ENCODE results near the gene SPOCK2. TPM values are rescaled to one million over a fixed set of nuclear protein-coding genes. Genes with fewer than 3 reads are reported as not detected.

SPOCK2 gene
- total RNA-seq, 2 experiments from 2014 or later: 51.9 to 127 TPM

DNA sequence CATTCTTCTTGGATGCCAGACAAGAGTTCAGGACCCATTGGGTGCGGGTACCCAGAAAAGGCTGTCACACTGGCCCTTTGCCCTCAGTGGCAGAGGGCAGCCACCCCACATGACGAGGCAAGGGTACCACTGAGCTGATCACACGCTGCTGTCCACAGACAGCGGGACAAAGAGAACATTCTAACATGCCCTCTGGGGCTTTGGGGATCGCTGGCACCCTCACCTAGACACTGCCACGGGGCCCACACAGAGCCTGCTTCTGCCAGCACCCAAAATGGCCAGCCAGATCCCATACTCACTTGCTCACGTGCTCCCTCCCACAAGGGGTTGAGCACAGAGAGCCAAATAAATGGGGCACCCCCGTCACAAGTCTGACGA, 16.7 kb upstream of the SPOCK2 start:
- no peaks in the 10 kb centered on the region for H3K9me3 Mint-ChIP-seq (ENCODE audit: low read depth)
- no peaks in the 10 kb centered on the region for H3K27me3 Mint-ChIP-seq
- CTCF ChIA-PET: no interaction called here
- no peak for DNase-seq
- H3K4me1 Mint-ChIP-seq: peaks cover 39% of the 10 kb centered on the region
- ATAC-seq: no peak
- peaks cover 24% of the 10 kb centered on the region for H3K36me3 Mint-ChIP-seq
- no peak overlapping the region for H3K27ac Mint-ChIP-seq
- no peak overlapping the region for H3K4me3 Mint-ChIP-seq

DNA sequence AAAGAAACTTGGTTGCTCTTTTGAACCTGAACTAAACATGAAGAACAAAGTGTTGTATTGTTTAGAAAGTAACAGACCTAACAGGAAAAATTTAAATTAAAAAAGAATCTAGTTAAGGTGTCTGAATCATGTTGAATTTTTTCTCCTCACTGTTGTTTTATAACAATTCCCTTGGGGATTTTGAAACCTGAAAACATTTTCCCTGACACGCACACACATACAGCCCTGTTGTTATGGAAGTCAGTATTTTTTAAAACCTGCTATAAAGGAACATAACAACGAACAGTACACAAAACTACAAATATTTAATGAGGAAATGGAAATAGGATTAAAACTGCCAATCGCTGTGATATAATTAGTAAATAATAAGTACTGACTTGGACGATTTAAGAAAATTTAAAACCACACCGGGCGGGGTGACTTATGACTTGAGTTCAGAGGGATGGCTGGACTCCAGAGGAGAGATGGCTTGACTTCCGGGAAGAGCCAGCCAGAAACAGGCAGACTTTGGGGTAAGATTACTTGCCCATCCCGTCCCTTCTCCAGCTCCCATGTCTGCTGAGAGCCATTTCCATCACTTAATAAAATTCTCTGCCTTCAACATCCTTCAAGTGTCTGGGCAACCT, 16.2 kb upstream of the SPOCK2 start:
- peaks cover 24% of the 10 kb centered on the region for H3K36me3 Mint-ChIP-seq
- no peak for DNase-seq
- no peak overlapping the region for H3K27ac Mint-ChIP-seq
- H3K9me3 Mint-ChIP-seq (ENCODE audit: low read depth): no peaks in the 10 kb centered on the region
- H3K4me3 Mint-ChIP-seq: no peak overlapping the region
- no peak for ATAC-seq
- CTCF ChIA-PET: no interaction called here
- H3K4me1 Mint-ChIP-seq: peaks cover 34% of the 10 kb centered on the region
- no peaks in the 10 kb centered on the region for H3K27me3 Mint-ChIP-seq

DNA sequence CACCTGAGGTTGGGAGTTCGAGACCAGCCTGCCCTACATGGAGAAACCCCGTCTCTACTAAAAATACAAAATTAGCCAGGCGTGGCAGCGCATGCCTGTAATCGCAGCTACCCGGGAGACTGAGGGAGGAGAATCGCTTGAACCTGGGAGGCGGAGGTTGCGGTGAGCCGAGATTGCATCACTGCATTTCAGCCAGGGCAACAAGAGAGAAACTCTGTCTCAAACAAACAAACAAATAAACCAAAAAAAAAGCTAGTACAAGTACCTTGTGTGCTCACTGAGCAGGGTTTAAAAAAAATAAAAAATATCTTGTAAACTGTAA, 11.2 kb upstream of the SPOCK2 start:
- no peak overlapping the region for H3K4me3 Mint-ChIP-seq
- H3K9me3 Mint-ChIP-seq (ENCODE audit: low read depth): no peaks in the 10 kb centered on the region
- CTCF ChIA-PET: no interaction called here
- no peaks in the 10 kb centered on the region for H3K27me3 Mint-ChIP-seq
- ATAC-seq (no peak), DNase-seq (no peak)
- H3K4me1 Mint-ChIP-seq: peaks cover 26% of the 10 kb centered on the region
- H3K27ac Mint-ChIP-seq: no peak overlapping the region
- peaks cover 30% of the 10 kb centered on the region for H3K36me3 Mint-ChIP-seq

DNA sequence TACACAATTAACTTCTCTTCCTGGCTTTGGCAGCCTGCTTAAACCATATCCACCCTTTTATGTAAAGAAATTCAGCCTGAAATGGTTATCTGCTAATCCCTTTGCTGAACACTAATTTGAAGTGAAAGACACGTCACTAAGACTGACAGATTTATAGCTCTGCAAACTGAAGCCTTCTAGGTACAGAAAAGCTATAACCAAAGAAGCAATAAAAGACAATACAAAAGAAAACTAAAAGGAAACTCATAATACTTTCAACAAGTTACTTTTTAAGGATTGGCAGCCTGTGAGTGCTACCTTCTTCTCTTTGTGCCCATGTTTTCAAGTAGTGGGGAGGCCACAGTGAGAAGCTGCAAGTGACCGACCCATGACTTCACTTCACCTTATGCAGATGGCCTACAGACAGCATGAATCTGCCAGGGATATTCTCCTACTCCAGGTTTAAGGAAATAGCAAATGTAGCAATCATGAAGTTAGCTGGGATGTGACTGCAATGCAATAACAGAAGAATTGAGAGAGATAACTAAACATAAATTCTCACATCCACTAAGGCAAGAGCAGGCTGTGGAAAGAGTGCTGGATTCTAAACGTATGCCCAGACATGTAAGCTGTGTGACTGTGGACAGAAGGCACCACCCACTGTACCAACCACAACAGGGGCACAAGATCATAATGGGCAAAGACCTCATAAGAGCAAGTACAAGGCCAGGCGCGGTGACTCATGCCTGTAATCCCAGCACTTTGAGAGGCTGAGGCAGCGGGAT, 10.7 kb upstream of the SPOCK2 start:
- no peaks in the 10 kb centered on the region for H3K9me3 Mint-ChIP-seq (ENCODE audit: low read depth)
- CTCF ChIA-PET: interaction anchor here (1.0 kb wide), 1 partner anchor 8 kb away, joined by 3 read pairs; no protein-coding TSS in a partner anchor
- peaks cover 30% of the 10 kb centered on the region for H3K36me3 Mint-ChIP-seq

DNA sequence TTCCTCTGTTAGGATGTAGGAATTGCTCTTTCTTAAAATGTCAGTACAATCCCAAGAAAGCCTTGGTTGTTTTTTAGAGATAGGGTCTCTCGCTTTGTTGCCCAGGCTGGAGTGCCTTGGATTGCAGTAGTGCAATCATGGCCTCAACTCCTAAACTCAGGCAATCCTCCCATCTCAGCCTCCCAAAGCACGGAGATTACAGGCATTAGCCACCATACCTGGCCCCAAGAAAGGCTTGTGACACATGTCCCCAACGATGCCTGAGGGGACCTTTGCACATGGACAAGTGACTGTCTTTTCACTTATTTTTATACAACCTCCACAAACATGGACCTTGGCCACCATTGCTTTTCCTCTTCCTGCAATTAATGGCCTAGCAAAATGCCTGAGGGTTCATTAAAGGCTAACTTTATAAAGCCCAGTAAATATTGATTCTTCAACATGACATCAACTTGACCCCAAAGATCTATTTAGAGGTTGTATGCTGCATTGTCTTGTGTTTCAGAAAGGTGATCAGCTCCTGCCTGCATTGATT, 10.0 kb upstream of the SPOCK2 start:
- ATAC-seq (no peak), DNase-seq (no peak)
- Mint-ChIP-seq H3K4me1 (peaks cover 32% of the 10 kb centered on the region), H3K27me3 (no peaks in the 10 kb centered on the region), H3K27ac (no peak overlapping the region), H3K4me3 (no peak overlapping the region), H3K36me3 (peaks cover 28% of the 10 kb centered on the region), H3K9me3 (ENCODE audit: low read depth) (no peaks in the 10 kb centered on the region)
- CTCF ChIA-PET: interaction anchor here (1.0 kb wide), 1 partner anchor 9 kb away, joined by 3 read pairs; no protein-coding TSS in a partner anchor

More for the DNA sequence above, 10.7 kb upstream of the SPOCK2 start:
- Mint-ChIP-seq H3K4me3 (no peak overlapping the region), H3K27me3 (no peaks in the 10 kb centered on the region), H3K27ac (no peak overlapping the region), H3K4me1 (peaks cover 31% of the 10 kb centered on the region)
- DNase-seq: no peak
- no peak for ATAC-seq

DNA sequence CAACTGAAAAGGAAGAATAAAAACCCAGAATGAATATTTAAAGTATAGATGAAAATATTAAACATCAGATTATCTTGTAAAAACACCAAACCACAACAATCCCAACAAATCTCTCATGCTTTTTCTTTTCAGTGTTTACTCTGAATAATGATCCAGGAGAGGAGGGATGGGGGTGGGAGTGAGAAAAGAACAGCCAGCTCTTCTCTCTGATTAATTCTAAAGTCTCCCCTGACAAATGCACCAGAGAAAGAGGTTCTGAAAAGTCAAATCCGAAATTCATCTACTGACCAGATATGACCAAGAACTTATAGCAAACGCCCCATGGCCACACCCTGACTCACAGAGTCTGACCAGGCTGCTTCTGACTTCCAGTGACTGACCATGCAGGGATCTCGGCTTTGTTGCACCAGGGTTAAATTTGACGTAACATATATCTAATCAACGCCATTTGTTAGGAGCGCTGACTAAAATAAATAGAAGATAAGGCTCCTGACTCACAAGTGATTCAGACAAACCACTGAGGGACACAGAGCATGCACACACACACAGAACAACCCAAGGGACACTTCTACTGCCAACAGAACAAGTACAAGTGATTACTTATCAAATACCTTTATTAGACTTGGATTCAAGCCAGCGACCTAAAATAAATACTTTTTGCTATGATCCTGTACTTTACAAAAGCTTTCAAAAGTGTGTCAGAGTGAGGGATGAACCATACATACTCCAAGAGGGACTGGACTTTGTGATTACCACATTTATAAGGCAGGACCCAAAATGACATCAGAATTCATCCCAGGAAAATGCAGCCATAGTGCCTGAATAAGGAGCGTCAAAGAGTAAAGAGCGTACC, 9.3 kb upstream of the SPOCK2 start:
- no peak for ATAC-seq
- Mint-ChIP-seq H3K27ac (no peak overlapping the region), H3K9me3 (ENCODE audit: low read depth) (no peaks in the 10 kb centered on the region), H3K27me3 (no peaks in the 10 kb centered on the region), H3K4me3 (no peak overlapping the region), H3K36me3 (peaks cover 27% of the 10 kb centered on the region), H3K4me1 (peaks cover 32% of the 10 kb centered on the region)
- no peak for DNase-seq
- CTCF ChIA-PET: no interaction called here

DNA sequence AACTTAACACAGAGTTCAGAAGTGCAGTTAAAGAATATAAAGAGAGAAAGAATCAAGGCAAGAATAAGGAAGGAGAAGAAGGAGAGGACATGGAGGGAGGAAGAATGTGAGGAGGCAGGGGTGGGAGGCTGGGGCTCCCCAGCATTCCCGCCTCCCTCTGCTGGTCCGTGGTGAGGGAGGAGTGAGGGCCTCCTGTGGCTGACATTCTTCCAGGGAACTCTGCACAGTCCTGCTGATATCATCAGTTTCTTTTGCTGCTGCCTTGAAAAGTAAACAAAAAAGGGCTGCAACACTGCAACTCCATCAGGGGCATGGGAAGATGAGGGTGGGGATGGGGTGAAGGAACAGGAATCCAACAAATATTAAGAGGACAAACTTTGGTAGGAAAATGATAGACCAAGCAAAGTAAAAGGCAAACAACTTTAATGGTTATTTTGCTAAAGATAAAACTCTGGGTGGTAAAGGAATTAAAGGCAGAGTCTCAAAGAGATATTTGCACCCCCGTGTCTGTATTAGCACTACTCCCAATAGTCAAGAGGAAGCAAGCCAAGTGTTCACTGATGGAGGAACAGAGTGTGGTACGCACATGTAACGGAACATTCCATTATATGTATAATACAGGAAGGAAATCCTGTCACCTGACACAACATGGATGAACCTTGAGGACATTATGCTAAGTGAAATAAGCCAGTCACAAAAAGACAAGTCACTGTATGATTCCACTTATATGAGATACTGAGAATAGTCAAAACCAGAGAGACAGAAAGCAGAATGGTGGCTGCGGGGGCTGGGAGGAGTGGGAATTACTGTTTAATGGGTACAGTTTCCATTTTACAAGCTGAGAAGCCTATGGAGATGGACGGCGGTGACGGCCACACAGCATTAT, 8.0 kb upstream of the SPOCK2 start:
- Mint-ChIP-seq H3K9me3 (ENCODE audit: low read depth) (no peaks in the 10 kb centered on the region), H3K27me3 (no peaks in the 10 kb centered on the region), H3K36me3 (peaks cover 28% of the 10 kb centered on the region), H3K4me3 (no peak overlapping the region), H3K27ac (no peak overlapping the region), H3K4me1 (peaks cover 34% of the 10 kb centered on the region)
- ATAC-seq (peak; percentile 16), DNase-seq (no peak)
- CTCF ChIA-PET: interaction anchor here (1.0 kb wide), 1 partner anchor 16 kb away, joined by 3 read pairs; no protein-coding TSS in a partner anchor

DNA sequence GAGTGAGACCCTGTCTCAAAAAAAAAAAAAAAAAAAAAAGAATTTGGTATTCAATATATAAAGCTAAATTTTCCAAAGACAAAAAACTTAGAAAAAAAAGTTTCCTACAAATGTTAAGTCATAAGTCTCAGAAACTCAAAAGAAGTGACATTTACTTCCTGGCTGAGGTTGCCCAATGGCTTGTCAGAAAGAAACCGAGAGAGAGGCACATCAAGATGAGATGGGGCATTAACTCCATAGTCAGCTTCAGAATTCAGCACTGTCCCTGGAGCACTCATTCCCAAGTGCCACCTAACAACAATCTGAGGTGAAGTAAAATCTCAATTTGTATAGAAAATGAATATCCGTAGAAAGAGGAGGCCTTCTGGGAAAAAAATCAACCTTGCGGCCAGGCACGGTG, 6.8 kb upstream of the SPOCK2 start:
- Mint-ChIP-seq H3K9me3 (ENCODE audit: low read depth) (no peaks in the 10 kb centered on the region), H3K4me1 (peaks cover 36% of the 10 kb centered on the region), H3K27ac (no peak overlapping the region), H3K36me3 (peaks cover 25% of the 10 kb centered on the region), H3K4me3 (no peak overlapping the region), H3K27me3 (no peaks in the 10 kb centered on the region)
- ATAC-seq (no peak), DNase-seq (peak; percentile 29)
- CTCF ChIA-PET: interaction anchor here (1.0 kb wide), 1 partner anchor 17 kb away, joined by 3 read pairs; no protein-coding TSS in a partner anchor

DNA sequence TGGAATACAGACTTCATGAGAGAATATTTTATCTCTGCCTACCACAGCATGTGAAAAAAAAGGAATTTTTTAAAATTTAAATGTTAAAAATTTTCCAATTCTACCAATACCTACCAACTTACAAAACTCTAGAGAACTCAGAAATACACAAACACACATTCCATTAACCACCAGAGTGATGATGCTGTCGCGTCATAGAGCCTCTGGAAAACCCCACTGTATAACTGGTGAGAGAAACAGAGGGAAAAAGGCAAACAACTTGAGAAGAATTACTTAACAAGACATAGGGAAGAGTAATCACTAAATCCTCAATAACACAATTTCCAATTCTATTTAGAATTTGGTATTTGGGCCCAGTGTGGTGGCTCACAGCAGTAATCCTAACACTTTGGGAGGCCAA, 6.2 kb upstream of the SPOCK2 start:
- ATAC-seq (no peak), DNase-seq (no peak)
- CTCF ChIA-PET: interaction anchor here (1.0 to 1.2 kb wide), 3 partner anchors 46 to 233 kb away, joined by 3 to 4 read pairs (median 4); no protein-coding TSS in a partner anchor
- peaks cover 25% of the 10 kb centered on the region for H3K36me3 Mint-ChIP-seq
- H3K4me3 Mint-ChIP-seq: no peak overlapping the region
- no peak overlapping the region for H3K27ac Mint-ChIP-seq
- peaks cover 42% of the 10 kb centered on the region for H3K4me1 Mint-ChIP-seq
- H3K9me3 Mint-ChIP-seq (ENCODE audit: low read depth): no peaks in the 10 kb centered on the region
- no peaks in the 10 kb centered on the region for H3K27me3 Mint-ChIP-seq

DNA sequence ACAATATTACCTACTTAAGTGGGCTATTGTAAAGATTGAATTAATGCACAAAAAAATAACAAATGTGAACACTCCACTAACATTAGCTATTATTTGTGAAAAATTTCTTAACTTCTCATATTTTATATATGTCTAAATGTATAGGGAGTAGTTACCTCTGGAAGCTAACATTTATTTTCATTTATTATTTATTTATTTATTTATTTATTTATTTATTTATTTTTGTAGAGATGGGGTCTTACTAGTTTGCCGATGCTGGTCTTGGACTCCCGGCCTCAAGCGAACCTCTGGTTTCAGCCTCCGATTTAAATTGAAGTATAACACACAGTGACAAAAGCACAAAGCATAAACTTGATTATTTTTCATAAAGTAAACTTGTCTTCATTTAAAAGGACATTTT, 5.1 kb upstream of the SPOCK2 start:
- H3K4me3 Mint-ChIP-seq: no peak overlapping the region
- H3K9me3 Mint-ChIP-seq (ENCODE audit: low read depth): no peaks in the 10 kb centered on the region
- H3K36me3 Mint-ChIP-seq: peaks cover 25% of the 10 kb centered on the region
- ATAC-seq: no peak
- H3K27me3 Mint-ChIP-seq: no peaks in the 10 kb centered on the region
- peaks cover 48% of the 10 kb centered on the region for H3K4me1 Mint-ChIP-seq
- no peak overlapping the region for H3K27ac Mint-ChIP-seq
- CTCF ChIA-PET: interaction anchor here (1.0 to 1.6 kb wide), 4 partner anchors 182 to 247 kb away, joined by 3 to 4 read pairs (median 4); no protein-coding TSS in a partner anchor
- no peak for DNase-seq

DNA sequence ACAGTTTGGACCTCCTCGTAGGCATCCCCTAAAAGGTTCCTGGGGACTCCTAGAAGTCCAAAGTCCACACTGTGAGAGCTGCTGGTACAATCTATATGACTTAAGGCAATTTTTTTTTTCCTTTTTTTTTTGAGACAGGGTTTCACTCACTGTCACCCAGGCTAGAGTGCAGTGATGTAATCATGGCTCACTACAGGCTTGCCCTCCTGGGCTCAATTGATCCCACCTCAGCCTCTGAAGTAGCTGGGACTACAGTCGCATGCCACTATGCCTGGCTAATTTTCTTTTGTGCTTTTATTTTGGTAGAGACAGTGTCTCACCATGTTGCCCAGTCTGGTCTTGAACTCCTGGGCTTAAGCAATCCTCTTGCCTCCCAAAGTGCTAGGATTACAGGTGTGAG, 4.6 kb upstream of the SPOCK2 start:
- CTCF ChIA-PET: interaction anchor here (1.0 to 1.6 kb wide), 3 partner anchors 182 to 247 kb away, joined by 3 to 4 read pairs (median 4); no protein-coding TSS in a partner anchor
- H3K36me3 Mint-ChIP-seq: peaks cover 26% of the 10 kb centered on the region
- no peaks in the 10 kb centered on the region for H3K27me3 Mint-ChIP-seq
- no peaks in the 10 kb centered on the region for H3K9me3 Mint-ChIP-seq (ENCODE audit: low read depth)
- peaks cover 50% of the 10 kb centered on the region for H3K4me1 Mint-ChIP-seq
- peak; percentile 23 for DNase-seq
- no peak overlapping the region for H3K27ac Mint-ChIP-seq
- H3K4me3 Mint-ChIP-seq: no peak overlapping the region
- no peak for ATAC-seq

DNA sequence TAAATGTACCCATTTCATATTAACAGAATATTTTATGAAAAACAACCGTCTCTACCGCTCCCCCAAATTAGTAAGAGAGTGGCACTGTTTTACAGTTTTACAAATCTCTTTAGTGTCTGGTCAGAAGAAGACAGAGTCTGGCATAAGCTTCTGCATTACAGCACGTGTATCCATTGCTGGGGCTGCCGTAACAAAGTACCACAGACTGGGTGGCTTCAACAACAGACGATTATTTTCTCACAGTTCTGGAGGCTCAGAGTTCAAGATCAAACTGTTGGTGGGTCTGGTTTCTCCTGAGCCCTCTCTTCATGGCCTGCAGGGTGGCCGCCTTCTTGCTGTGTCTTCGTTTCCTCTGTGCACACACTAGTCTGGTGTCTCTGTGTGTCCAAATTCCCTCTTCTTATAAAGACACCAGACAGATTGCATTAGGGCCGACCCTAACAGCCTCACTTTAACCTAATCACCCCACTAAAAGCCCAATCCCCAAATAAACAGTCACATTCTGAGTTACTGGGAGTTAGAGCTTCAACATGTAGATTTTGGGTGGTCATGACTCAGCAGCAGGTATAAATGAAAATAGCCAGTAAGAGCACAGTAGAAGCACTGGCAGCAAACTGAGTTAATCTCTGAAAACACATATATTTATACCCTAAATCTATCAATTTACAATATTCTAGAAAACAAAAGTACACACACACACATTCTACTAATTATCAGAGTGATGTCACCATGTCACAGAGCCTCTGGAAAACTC, 4.0 kb upstream of the SPOCK2 start:
- Mint-ChIP-seq H3K36me3 (peaks cover 27% of the 10 kb centered on the region), H3K9me3 (ENCODE audit: low read depth) (no peaks in the 10 kb centered on the region), H3K4me1 (peaks cover 45% of the 10 kb centered on the region), H3K27ac (no peak overlapping the region), H3K4me3 (no peak overlapping the region), H3K27me3 (no peaks in the 10 kb centered on the region)
- CTCF ChIA-PET: interaction anchor here (1.6 to 1.8 kb wide), 2 partner anchors 13 to 248 kb away, joined by 3 to 4 read pairs; no protein-coding TSS in a partner anchor
- no peak for ATAC-seq
- peak; percentile 29 for DNase-seq
